Ecto neural progenitor cell (in vitro differentiated cells): ENCODE measurements around the gene PSME2.
"Not testable (repeated sequence)": the region's sequence is repeated elsewhere in the genome, so short reads cannot be mapped to it uniquely, and the experiment has no call there.

Source experiments
- DNase-seq: peaks from one replicate; pipeline ENCODE4 v3.0.0-alpha.2; 2018; ENCODE audit warnings: low spot score

The PSME2 gene

DNA sequence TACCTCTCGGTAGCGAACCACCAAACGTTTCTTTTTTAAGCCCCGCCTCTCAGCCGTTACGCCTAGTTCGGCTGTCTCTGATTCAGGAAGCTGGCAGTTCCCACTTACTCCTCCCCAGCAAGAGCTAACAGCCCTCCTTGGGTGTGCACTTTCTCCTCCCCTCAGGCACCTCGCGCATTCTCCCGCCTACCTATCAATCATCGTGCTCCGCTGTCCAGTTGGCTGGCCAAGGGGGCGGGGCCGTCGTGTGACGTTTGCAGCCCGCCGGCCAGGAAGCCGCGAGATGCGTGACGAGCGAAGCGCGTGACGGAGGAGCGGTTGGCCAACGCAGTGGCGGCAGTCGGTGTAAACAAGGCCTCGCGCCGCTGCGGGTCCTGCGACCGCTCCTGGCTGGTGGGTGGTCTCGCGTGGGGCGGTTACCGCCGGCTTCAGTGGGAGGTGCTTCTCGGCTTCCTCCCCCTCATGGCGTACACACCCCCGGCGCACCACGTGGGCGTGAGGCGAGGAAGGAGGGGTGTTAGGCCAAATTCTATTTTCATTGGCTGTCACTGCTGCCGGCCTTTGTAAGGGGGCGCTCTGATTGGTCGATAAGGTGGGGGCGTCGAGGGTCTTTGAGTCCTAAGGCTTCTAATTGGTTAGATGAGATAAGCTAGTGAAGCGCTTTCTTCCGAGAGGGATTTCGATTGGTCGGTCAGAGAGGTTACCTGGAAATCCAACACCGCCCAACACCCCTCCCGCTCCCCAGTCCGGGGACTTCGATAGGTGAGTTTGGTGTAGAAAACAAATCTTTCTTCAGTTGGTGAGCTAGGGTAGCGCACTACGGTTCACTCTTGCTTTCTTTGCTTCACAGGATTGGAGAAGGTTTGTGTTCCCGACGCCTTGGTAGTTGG, 31.6 kb downstream of the PSME2 start, which contains the start of the genes DCAF11 and NRL:
Gene DCAF11, plus strand, starts transcription at position 246 of the 890 bp plus-strand sequence. CDS start 818 bp downstream, outside the sequence.
Gene NRL, minus strand, starts transcription at position 418 of the 890 bp plus-strand sequence. CDS start 32,101 bp downstream, outside the sequence.
- peak; percentile 99 for DNase-seq

DNA sequence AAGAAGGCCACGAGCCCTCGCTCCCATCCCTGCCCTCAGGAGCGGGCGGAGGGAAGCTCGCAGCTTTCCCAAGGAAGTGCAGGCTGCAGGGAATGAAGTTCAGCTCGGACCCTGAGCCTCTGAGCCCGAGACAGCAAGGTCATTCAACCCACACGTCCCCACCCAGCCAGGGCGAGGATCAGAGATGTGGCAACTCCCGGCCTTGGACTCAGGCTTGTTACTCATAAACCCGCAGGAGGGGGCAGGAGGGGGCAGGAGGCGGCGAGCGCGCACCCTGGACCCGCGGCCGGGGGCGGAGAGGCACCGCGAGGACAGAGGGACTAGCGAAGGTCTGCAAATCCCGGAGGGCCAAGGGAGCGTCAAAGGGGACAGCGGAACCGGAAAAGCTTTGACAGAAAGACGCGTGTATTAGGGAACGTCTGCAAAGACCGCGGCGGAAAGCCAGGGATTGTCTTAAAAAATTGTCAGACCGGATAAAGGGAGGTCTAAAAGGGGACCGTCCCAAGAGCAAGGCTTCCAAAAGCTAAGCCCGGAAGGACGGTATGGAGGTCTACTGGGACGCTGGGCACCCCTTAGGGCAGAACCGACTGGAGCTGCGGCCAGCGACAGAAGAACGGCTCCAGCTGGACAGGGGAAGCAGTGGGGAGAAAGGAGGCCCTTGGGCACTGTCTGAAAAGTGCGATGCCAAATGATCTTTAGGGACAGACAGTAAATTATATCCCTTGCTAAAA, 32.4 kb downstream of the PSME2 start:
- peak; percentile 88 for DNase-seq

DNA sequence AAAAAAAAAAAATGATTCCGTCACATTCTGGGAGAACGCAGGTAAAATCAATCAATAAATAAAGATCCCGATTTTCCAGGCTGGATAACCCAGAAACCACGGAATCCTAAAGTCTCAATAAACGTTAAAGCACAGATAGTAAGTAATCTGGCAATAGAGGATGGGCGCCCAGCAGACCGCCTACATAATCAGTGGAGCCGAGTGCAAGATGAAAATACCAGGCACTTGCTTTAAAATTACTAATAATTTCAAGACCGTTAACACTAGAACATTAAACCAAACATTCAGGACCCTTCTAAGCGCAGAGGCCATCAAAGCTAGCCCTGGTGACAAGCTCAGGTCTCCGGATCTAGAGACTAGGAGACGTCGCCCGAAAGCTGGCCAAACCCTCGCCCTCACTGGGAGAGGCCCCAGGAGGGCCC, 33.0 kb downstream of the PSME2 start:
- no peak for DNase-seq

DNA sequence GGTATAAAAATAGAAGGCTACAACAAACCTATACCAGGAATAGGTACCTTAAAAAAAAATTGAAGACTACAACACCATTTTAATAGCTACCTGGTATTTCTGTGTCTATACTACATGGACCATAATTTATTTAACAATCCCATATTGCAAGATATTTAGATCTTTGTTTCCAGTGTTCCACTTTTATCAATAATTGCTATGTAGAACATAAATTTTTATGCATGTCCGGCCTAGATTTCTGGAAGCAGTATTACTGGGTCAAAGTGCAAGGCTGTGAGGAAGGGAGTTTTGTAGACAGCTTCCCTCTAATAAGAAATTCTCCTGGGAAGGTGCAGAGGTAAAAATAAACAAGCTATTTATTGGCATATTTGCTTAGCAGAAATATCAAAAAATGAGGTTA, 35.9 kb downstream of the PSME2 start:
- no peak for DNase-seq

DNA sequence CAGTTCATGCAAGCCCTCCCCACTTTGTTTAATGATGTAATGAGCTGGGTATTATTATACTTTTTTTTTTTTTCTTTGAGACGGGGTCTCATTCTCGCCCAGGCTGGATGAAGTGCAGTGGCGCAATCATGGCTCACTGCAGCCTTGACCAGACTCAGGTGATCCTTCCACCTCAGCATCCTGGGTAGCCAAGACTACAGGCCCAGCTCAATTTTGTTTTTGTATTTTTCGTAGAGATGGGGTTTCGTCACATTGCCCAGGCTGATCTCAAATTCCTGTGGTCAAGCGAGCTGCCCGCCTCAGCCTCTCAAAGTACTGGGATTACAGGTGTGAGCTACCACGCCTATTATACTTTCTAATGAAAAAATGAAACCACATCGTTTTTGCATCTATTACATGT, 36.4 kb downstream of the PSME2 start:
- no peak for DNase-seq

DNA sequence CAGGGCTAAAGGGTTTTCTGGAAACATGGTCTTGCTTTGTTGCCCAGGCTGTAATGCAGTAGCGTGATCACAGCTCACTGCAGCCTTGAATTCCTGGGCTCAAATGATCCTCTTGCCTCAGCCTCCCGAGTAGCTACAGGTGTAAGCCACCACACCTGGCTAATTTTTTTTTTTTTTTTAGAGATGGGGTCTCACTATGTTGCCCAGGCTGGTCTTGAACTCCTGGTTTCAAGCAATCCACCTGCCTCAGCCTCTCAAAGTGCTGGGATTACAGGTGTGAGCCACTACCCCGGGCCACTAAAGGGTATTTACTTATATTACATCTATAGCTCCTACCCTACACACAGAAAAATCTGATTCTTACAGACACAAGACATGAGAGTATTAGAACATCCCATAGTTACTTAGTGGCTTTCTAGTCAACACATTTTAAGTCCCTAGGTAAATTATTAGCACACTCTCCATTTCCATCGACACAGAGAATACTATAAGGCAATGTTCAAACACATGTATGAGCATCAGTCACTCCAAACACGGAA, 38.0 kb downstream of the PSME2 start:
- no peak for DNase-seq

DNA sequence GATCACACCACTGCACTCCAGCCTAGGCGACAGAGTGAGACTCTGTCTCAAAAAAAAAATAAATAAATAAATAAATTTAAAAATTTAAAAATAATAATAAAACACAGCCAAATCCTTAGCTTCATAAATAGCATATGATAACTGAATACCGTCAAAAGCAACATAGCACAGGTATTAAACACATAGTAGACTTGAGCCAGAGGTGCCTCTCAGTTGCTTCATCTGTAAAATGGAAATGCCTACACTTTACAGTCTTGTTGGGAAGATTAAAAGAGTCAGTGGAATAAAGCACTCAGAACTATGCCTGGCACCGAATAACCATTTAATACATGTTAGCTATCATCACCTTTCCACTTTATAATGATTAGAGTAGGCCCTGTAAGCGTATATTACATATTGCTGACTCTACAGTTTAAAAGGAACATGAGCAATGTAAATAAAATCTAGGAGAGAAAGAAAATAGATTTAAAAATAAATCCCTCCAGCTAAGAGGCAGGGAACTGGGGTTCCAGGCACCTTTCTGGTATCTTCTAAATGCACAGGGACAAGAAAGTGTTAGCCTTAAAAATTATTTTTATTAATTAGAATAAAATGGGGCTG, 39.6 kb downstream of the PSME2 start:
- no peak for DNase-seq

DNA sequence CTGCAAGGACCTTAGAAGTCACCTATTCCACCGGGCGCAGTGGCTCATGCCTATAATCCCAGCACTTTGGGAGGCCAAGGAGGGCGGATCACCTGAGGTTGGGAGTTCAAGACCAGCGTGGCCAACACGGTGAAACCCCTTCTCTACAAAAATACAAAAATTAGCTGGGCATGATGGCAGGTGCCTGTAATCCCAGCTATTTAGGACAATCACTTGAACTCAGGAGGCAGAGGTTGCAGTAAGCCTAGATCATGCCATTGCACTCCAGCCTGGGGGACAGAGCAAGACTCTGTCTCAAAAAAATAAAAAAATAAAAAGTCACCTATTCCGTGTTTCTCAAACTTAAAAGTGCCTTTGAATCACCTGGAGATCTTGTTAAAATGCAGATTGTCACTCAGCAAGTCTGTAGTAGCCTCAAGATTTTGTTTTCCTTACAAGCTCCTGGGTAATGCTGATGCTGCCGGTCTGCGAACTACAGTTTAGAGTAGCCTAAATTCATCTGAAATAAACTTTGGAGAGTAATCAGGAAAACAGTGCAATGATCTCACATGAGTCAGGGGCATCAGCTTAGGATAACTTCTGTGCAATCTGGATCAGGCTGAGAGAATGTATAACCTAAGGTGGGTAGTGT, 40.7 kb downstream of the PSME2 start:
- not testable (repeated sequence) for DNase-seq

DNA sequence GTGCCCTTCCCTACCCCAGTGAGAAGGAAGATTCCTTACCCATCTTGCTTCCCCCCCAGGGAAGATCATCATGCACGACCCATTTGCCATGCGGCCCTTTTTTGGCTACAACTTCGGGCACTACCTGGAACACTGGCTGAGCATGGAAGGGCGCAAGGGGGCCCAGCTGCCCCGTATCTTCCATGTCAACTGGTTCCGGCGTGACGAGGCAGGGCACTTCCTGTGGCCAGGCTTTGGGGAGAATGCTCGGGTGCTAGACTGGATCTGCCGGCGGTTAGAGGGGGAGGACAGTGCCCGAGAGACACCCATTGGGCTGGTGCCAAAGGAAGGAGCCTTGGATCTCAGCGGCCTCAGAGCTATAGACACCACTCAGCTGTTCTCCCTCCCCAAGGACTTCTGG, 43.0 kb downstream of the PSME2 start:
- no peak for DNase-seq

DNA sequence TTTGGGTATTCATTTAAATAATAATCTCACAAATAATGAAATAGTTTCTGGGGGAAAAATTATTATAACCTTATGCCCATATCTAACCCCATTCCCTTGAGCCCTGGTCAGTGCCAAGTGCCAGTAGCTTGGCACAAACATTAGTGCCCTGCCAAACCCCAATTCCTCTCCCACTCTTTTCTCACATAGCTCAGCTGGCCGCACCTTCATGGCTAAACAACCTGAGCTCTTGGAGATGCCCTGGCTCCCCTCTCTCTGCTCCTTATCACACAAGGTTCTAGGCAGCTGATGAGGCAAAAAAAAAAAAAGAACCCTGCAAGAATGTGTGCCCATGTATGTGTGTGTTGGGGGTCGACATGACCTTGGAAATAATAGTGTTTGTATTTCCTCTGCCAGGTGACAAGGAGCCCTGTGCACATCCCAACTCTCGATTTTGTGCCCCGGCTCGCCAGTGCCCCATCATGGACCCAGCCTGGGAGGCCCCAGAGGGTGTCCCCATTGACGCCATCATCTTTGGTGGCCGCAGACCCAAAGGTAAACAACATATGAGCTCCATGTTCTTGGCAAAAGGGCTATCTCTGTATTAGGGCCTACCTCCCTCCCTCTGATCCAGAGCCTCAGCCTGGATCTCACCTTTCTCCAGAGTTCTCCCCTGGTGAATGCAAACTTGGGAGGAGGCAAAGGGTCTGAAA, 43.9 kb downstream of the PSME2 start:
- DNase-seq, result no peak

DNA sequence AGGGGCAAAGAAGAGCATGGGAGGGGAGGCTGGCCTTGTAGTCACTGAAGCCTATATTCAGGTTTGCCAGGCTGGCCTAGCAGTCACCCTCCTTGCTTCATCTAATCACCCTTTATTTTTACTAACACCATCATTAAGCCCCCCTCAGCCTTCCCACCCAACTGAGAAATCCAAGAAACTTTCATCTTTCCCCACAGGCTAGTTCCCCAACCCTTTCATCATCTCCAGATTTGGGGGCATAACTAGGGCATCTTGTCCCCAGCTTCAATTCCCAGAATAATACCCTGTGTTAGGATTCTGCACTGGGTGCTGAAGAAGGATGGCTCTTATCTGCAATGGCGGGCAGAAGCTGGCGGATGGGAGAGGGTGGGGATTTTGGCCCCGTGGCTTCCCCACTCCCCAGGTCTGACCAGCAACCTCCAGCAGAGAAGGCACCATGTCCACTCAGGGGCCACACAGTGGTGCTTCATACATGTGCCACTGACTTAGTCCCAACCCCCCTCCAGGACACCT, 45.4 kb downstream of the PSME2 start:
- DNase-seq, result no peak

DNA sequence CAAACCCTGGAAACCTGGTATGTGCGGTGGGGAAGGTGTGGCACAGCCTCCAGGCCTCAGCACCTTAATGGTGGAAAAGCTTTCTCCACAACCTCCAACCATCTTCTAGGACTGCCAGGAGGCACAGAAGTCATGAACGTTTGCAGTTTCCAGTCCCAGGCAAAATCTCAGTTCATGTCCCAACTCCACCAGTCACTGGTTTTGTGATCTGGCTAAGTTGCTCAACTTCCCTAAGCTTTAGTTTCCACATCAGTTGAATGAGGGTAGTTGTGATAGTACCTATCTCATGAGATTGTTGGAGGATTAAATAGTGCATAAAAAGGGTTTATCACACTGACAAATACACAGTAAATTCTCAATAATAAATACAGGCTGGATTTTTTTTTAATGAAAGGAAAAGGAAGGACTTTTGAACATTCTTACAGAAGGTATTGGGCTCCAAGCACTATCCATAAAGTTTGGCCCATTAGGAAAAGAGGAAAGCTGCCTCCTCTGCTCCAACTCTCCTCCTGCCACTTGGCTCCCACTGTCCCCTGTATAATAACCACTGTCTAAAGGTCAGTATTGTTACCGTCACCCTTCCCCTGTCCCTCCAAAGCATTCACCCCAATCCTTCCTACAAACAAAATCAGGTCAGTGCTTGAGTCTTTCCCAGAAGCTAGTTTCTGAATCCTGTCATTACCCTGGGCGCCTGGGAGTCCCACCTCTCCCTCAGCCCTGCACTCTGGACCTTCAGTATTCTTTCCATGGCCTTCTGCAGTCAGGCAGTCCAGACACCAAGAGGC, 46.0 kb downstream of the PSME2 start:
- DNase-seq, result no peak

DNA sequence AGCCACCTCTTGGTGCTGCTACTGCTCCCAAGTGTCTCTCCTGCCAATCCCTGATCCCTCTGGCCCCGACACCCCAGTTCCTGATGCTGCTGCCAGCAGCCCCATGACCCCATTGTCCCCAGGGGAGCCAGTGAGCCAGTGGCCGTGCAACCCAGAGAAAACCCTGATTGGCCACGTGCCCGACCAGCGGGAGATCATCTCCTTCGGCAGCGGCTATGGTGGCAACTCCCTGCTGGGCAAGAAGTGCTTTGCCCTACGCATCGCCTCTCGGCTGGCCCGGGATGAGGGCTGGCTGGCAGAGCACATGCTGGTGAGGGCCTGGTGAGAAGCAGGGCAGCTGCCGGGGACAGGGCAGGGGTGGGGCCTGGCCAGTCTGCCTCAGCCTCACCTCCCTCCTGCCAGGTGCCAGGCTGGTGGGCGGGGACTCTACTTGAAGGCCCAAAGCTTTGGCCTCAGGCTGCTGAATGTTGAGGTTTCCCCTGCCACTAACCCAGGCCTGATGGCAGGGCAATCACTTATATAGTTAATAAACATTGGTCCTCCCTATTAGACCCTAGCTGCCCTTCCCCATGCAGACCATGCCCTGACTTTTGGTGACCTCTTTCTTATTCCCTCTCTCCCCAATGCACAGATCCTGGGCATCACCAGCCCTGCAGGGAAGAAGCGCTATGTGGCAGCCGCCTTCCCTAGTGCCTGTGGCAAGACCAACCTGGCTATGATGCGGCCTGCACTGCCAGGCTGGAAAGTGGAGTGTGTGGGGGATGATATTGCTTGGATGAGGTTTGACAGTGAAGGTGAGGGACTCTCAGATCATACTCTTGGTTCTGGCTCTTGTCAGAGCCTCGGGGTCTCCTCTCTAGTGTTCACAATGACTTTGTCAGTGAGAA, 47.2 kb downstream of the PSME2 start:
- no peak for DNase-seq

DNA sequence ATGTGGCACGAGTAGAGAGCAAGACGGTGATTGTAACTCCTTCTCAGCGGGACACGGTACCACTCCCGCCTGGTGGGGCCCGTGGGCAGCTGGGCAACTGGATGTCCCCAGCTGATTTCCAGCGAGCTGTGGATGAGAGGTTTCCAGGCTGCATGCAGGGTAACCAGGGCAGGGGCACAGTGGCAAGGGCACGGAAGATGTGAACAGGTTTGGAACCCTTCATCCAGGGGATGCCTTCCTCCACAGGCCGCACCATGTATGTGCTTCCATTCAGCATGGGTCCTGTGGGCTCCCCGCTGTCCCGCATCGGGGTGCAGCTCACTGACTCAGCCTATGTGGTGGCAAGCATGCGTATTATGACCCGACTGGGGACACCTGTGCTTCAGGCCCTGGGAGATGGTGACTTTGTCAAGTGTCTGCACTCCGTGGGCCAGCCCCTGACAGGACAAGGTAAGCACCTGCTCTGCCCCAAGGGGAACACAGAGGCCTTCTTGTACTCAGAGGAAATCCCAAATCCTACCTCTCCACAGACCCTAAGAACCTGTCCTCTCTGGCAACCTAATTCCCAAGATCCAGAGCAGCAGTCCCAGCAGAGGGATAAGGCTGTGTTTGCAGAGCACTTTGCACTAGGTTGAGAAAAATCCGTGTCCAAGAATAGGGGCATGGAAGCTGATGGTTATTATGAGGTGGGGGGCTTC, 48.0 kb downstream of the PSME2 start:
- DNase-seq, result no peak

DNA sequence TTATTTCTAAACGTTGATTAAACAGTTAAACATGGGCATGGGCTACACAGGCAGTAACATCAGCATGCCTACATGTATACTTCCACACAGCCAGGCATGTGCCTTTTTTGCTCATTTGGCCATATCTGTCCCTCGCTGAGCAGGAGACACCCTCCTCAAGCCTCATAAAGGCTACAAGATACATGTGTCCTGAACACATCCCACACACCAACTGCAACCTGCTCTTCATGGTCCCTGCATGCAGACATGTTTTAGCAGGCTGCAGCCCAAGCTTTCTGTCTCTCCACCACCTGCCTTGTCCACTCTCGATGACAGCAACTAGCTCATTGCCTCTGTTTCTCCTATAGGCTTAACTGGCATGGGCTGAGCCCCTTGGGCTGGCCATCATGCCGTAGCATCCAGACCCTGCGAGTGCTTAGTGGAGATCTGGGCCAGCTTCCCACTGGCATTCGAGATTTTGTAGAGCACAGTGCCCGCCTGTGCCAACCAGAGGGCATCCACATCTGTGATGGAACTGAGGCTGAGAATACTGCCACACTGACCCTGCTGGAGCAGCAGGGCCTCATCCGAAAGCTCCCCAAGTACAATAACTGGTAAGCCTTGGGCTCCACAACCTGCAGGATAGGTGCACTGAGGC, 49.7 kb downstream of the PSME2 start:
- DNase-seq, result no peak

DNA sequence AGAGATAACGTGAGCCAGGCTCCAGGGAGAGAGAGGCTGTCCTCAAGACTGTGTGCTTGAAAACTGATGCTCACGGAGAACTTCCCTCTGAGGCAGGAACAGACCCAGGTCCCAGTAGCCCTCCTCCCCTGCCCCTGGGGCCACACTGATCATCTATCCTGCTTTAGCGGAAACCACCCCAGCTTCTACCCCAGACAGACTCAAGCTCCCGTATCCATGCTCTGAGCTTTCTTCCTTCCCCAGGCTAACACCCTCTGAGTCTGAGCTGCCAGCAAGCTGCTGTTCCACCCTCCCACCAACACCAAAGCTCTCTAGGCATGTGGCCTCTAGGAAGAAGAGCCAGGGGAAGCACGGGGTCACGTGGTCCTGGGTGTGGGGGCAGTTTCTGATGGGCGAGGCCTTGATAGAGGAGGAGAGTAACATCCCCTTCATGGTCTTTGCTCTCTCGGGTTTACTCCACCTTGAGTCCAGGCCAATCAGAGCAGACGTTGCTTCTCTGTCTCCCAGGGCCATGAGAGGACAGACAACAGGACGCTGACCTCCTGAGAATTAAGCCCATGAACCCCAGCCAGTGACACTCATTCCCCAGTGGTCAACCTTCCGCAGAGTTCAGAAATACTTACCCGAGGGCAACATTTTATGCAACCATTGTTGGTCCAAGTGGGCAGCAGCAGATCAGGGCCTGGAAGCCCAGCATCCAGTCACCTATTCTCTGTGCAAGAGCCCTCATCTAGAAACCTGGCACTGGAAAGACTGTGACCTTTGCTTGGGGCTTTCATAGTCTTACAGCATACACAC, 50.9 kb downstream of the PSME2 start:
- DNase-seq, result peak; percentile 79

DNA sequence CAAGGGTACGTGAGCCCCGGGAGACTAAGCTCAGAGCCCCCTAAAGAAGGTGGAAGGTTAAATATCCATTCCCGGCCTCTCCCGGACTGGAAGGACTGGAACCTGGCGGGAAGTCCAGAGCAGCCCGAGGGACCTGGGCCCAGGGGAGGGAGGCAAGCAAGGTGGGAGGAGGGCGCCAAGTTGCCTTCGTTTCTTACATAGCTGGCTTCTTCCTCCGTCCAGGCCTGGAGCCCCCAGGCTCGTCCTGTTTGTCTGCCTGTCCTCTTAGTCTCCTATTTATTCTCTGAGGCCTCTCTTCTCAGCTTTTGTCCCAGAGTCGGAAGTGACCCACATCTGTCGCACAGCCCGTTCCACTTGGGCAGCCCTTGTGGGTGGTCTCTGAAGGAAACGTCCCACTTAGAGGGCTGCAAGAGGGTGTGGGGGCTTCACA, 51.6 kb downstream of the PSME2 start:
- peak; percentile 58 for DNase-seq
